Calu3 (cell line): ENCODE measurements around the gene SLBP. TPM values are rescaled to one million over a fixed set of nuclear protein-coding genes. Genes with fewer than 3 reads are reported as not detected.

Experiments used
- BruUV-seq: library from RNA; stranded (reverse); fragments of 400-500 nt; replicated peaks from 2 replicates; lab custom pipeline; 2021; lab: Mats Ljungman, UMichigan
- CTCF ChIA-PET: fragments of 300-600 bp; sonication (Branson Sonifier 250); formaldehyde crosslinking; loops from one replicate; lab custom pipeline; 2022; ENCODE audit warnings: antibody characterized with exemption; lab: Charles Lee
- DNase-seq: peaks from one replicate; pipeline ENCODE4 v3.0.0; 2022
- H3K27ac Mint-ChIP-seq: one replicate; pipeline ENCODE4 v1.8.0; 2022; ENCODE audit warnings: mixed read lengths; ENCODE audit not compliant: unreplicated experiment
- H3K27me3 Mint-ChIP-seq: one replicate; pipeline ENCODE4 v1.8.0; 2022; ENCODE audit warnings: mixed read lengths; ENCODE audit not compliant: unreplicated experiment
- H3K36me3 Mint-ChIP-seq: one replicate; pipeline ENCODE4 v1.8.0; 2022; ENCODE audit warnings: mild to moderate bottlenecking, moderate library complexity, mixed read lengths; ENCODE audit not compliant: insufficient read depth, unreplicated experiment
- H3K4me1 Mint-ChIP-seq: one replicate; pipeline ENCODE4 v1.8.0; 2022; ENCODE audit warnings: mild to moderate bottlenecking, low read depth, mixed read lengths; ENCODE audit not compliant: unreplicated experiment
- H3K4me3 Mint-ChIP-seq: one replicate; pipeline ENCODE4 v1.8.0; 2022; ENCODE audit warnings: mild to moderate bottlenecking, low read depth, moderate library complexity, mixed read lengths; ENCODE audit not compliant: unreplicated experiment
- H3K9me3 Mint-ChIP-seq: one replicate; pipeline ENCODE4 v1.8.0; 2022; ENCODE audit warnings: low read depth, mixed read lengths; ENCODE audit not compliant: unreplicated experiment
- CTCF ChIP-seq: fragments of 200-600 bp; IDR thresholded peaks from one replicate; pipeline ENCODE4 v1.8.0; 2022; ENCODE audit warnings: antibody characterized with exemption; ENCODE audit not compliant: unreplicated experiment
- intact Hi-C: fragments of 100-400 bp; cut with micrococcal nuclease; formaldehyde crosslinking; loops from one replicate; pipeline ENCODE4 v1.10.0; 2022; ENCODE audit not compliant: unreplicated experiment
- total RNA-seq: library from RNA; stranded (reverse); gene quantifications from 2 replicates; pipeline ENCODE4 v1.2.3, GENCODE V29; 2022

Gene SLBP
- total RNA-seq, 1 experiment from 2014 or later: 46.1 TPM

- peak overlapping the region; percentile 56 for H3K4me3 Mint-ChIP-seq
- no peak for TF ChIP-seq CTCF
- intact Hi-C loops: no loop called here
- H3K9me3 Mint-ChIP-seq: no peaks in the 10 kb centered on the region
- peaks cover 29% of the 10 kb centered on the region for H3K36me3 Mint-ChIP-seq
- peak; percentile 13 for DNase-seq
- no TSS peak for BruUV-seq
- peaks cover 16% of the 10 kb centered on the region for H3K4me1 Mint-ChIP-seq
- CTCF ChIA-PET: no interaction called here
- H3K27me3 Mint-ChIP-seq: no peaks in the 10 kb centered on the region
- no peak overlapping the region for H3K27ac Mint-ChIP-seq
These were observed 27.4 kb downstream of the SLBP start for GRCh38 chr4:1684506-1685234.

GRCh38 chr4:1683736-1684505 is 28.2 kb downstream of the SLBP start, which contains the start of gene FAM53A:
TSS of gene FAM53A (minus strand) at chr4:1684313. CDS start at chr4:1668741, 15,572 bp downstream.
- peaks cover 23% of the 10 kb centered on the region for H3K36me3 Mint-ChIP-seq
- H3K4me3 Mint-ChIP-seq: peak within 1 kb of the TSS; percentile 65
- BruUV-seq: no TSS peak
- intact Hi-C loops: no loop called here
- H3K27me3 Mint-ChIP-seq: no peaks in the 10 kb centered on the region
- CTCF ChIA-PET: interaction anchor here (1.0 kb wide), 1 partner anchor 9 kb away, joined by 3 read pairs; no protein-coding TSS in a partner anchor
- peak; percentile 96 for DNase-seq
- TF ChIP-seq CTCF: no peak
- H3K9me3 Mint-ChIP-seq: no peaks in the 10 kb centered on the region
- H3K4me1 Mint-ChIP-seq: peaks cover 16% of the 10 kb centered on the region
- no peak within 1 kb of the TSS for H3K27ac Mint-ChIP-seq

- intact Hi-C loops: no loop called here
- Mint-ChIP-seq H3K36me3 (peaks cover 23% of the 10 kb centered on the region), H3K27me3 (no peaks in the 10 kb centered on the region), H3K27ac (no peak overlapping the region), H3K9me3 (no peaks in the 10 kb centered on the region), H3K4me3 (peak overlapping the region; percentile 65), H3K4me1 (peaks cover 16% of the 10 kb centered on the region)
- no peak for DNase-seq
- no TSS peak for BruUV-seq
- no peak for TF ChIP-seq CTCF
- CTCF ChIA-PET: interaction anchor here (1.0 kb wide), 1 partner anchor 10 kb away, joined by 3 read pairs; no protein-coding TSS in a partner anchor
These were observed 28.8 kb downstream of the SLBP start for GRCh38 chr4:1683261-1683735.

DNA sequence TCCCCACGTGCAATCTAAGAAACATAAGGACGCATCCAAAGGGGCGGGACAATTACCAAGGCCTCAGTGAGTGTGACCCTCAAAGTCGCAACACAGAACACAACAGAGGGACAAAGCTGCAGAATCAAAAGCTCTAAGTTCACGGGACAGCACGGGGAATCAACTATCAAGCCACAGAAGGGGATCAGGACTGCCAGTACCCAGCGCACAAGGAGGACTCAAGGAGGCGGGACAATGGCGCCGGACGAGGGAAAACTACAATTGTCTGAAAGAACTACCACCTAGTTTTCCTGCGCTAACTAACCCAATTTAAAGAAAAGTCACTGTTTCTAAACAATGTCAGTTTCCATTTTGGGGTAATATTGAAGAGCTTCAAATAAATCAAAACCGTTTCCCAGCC is 29.3 kb downstream of the SLBP start:
- no peak for TF ChIP-seq CTCF
- intact Hi-C loops: no loop called here
- no peak for DNase-seq
- CTCF ChIA-PET: interaction anchor here (1.0 kb wide), 1 partner anchor 10 kb away, joined by 3 read pairs; no protein-coding TSS in a partner anchor
- Mint-ChIP-seq H3K27me3 (no peaks in the 10 kb centered on the region), H3K27ac (no peak overlapping the region), H3K4me1 (peaks cover 16% of the 10 kb centered on the region), H3K4me3 (peak overlapping the region; percentile 65), H3K9me3 (no peaks in the 10 kb centered on the region), H3K36me3 (peaks cover 23% of the 10 kb centered on the region)
- TSS peak; percentile 70 for BruUV-seq
